Measurements from ENCODE around the gene STK25. TPM values are rescaled to one million over a fixed set of nuclear protein-coding genes. Genes with fewer than 3 reads are reported as not detected.
A peak's percentile ranks its signal among the peaks of the same experiment; 100 is the strongest.

Gene STK25
- total RNA-seq: 189 and 227 TPM in 2 replicates

DNA sequence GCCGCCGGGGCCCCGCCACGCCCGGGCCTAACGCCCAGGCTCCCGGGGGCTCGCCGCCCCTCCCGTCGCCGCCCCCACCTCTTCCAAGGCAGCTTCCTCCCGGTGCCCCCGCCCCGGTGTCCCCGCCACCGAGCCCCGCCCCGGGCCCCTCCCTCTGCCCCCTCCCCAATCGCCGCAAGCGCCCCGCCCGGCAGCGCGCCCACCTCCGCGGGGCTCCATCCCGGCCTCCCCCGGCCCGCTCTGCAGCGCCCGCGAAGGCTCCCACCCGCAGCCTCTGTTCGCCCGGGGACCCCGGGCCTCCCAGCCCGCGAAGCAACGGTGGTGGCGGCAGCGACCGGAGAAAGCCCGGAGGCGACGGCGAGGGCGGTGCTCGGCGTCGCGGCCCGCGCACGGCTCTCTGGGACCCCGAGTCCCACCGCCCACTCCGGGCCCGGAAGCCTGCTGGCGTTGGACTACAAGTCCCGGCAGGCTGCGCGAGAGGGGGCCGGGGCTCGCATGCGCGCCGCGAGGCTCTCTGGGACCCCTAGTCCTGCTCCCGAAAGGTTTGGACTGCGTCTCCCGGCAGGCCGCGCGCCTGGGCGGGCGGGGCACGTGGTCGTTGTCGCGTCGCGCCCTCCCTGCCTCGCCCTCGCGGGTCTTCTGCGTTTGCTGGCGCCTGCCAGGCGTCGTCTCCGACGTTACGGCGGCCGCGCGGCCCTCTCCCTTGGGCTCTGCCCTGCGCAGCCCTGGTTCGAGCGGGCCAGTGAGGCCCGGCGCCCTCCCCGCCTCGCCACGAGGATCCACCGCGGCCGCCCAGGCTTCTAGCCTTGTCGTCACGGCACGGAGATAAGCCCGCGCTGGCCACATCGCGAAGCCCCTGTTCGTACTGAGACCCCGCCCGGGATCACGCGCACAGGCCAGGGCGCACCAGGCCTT, at the start of gene STK25:
STK25 (minus strand) TSS at position 345 of the 915 bp plus-strand sequence. CDS start 549 bp downstream, outside the sequence.
- peak; percentile 100 for DNase-seq (ENCODE audit: insufficient read length, low spot score, missing footprints)
- H3K79me2 ChIP-seq (ENCODE audit: insufficient read depth, low read length): peaks cover 53% of the 10 kb centered on the region

DNA sequence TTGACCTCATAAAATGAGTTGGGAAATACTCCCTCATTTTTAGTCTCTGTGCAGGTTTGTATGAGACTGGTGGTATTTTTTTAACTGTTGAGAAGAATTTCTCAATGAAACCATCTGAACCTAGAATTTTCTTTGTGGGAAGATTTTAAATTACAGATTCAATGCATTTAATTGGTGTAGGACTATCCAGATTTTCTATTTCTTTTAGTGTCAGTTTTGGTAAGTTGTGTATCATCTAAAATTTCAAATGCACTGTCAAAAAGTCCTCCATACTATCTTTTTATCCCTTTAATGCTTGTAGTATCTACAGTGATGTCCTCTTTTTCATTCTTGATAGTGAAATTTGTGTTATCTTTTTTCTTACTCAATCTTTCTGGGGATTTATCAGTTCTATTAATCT, 48.4 kb upstream of the STK25 start:
- no peak overlapping the region for H3K4me2 ChIP-seq (ENCODE audit: insufficient read depth, low read length)
- peaks cover 2% of the 10 kb centered on the region for H3K27me3 ChIP-seq (ENCODE audit: insufficient read depth, low read length)
- no peak overlapping the region for H3K4me3 ChIP-seq (ENCODE audit: insufficient read depth, low read length)
- H3K9me3 ChIP-seq (ENCODE audit: low read depth, low read length): no peaks in the 10 kb centered on the region
- H2AFZ ChIP-seq (ENCODE audit: low read length): no peak overlapping the region
- no peak overlapping the region for H3K27ac ChIP-seq (ENCODE audit: low read depth, low read length)
- peaks cover 10% of the 10 kb centered on the region for H3K79me2 ChIP-seq (ENCODE audit: insufficient read depth, low read length)
- peaks cover 13% of the 10 kb centered on the region for H4K20me1 ChIP-seq (ENCODE audit: insufficient read depth, low read length)
- TF ChIP-seq, protein P1, sequence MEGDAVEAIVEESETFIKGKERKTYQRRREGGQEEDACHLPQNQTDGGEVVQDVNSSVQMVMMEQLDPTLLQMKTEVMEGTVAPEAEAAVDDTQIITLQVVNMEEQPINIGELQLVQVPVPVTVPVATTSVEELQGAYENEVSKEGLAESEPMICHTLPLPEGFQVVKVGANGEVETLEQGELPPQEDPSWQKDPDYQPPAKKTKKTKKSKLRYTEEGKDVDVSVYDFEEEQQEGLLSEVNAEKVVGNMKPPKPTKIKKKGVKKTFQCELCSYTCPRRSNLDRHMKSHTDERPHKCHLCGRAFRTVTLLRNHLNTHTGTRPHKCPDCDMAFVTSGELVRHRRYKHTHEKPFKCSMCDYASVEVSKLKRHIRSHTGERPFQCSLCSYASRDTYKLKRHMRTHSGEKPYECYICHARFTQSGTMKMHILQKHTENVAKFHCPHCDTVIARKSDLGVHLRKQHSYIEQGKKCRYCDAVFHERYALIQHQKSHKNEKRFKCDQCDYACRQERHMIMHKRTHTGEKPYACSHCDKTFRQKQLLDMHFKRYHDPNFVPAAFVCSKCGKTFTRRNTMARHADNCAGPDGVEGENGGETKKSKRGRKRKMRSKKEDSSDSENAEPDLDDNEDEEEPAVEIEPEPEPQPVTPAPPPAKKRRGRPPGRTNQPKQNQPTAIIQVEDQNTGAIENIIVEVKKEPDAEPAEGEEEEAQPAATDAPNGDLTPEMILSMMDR (IDR thresholded peaks at IDR 0.05; ENCODE audit: extremely low read depth, low read depth, low read length): no peak
- DNase-seq (ENCODE audit: insufficient read length, low spot score, missing footprints): no peak
- H3K4me1 ChIP-seq (ENCODE audit: insufficient read depth, low read length): peaks cover 20% of the 10 kb centered on the region
- no peaks in the 10 kb centered on the region for H3K36me3 ChIP-seq (ENCODE audit: insufficient read depth, low read length)

More for the DNA sequence above, at the start of gene STK25:
- Histone ChIP-seq H3K9me3 (ENCODE audit: low read depth, low read length) (no peaks in the 10 kb centered on the region), H3K36me3 (ENCODE audit: insufficient read depth, low read length) (no peaks in the 10 kb centered on the region), H3K4me2 (ENCODE audit: insufficient read depth, low read length) (peak within 1 kb of the TSS; percentile 91), H3K27ac (ENCODE audit: low read depth, low read length) (peak within 1 kb of the TSS; percentile 68), H2AFZ (ENCODE audit: low read length) (peak within 1 kb of the TSS; percentile 91), H3K4me1 (ENCODE audit: insufficient read depth, low read length) (peaks cover 15% of the 10 kb centered on the region), H4K20me1 (ENCODE audit: insufficient read depth, low read length) (peaks cover 27% of the 10 kb centered on the region), H3K27me3 (ENCODE audit: insufficient read depth, low read length) (no peaks in the 10 kb centered on the region), H3K4me3 (ENCODE audit: insufficient read depth, low read length) (peak within 1 kb of the TSS; percentile 86)
- TF ChIP-seq, protein P1 (IDR thresholded peaks at IDR 0.05; ENCODE audit: extremely low read depth, low read depth, low read length): no peak

DNA sequence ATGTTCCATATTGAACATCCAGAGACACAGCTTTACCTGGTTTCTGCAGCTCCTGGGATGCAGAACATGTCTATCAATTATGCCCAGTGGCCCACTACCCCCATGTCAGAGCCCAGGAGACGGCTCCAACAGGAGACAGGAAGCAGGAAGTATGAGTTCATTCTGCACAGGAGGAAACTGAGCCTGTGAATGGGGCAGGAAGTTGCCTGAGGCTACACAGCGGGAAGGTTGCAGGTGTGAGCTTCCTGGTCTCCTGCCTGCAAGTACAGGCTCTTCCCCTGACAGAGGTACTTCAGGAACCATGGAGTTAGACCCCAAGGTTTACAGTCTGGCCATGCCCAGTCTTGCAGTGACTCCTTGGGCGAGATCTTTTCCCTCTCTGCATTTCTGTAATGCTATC, 47.3 kb upstream of the STK25 start:
- Histone ChIP-seq H3K4me1 (ENCODE audit: insufficient read depth, low read length) (peaks cover 19% of the 10 kb centered on the region), H3K27me3 (ENCODE audit: insufficient read depth, low read length) (peaks cover 2% of the 10 kb centered on the region), H3K4me2 (ENCODE audit: insufficient read depth, low read length) (no peak overlapping the region), H3K79me2 (ENCODE audit: insufficient read depth, low read length) (peaks cover 8% of the 10 kb centered on the region), H2AFZ (ENCODE audit: low read length) (no peak overlapping the region), H3K4me3 (ENCODE audit: insufficient read depth, low read length) (no peak overlapping the region), H3K27ac (ENCODE audit: low read depth, low read length) (no peak overlapping the region), H3K9me3 (ENCODE audit: low read depth, low read length) (no peaks in the 10 kb centered on the region), H3K36me3 (ENCODE audit: insufficient read depth, low read length) (no peaks in the 10 kb centered on the region), H4K20me1 (ENCODE audit: insufficient read depth, low read length) (peaks cover 8% of the 10 kb centered on the region)
- TF ChIP-seq, protein P1 (IDR thresholded peaks at IDR 0.05; ENCODE audit: extremely low read depth, low read depth, low read length): no peak
- DNase-seq (ENCODE audit: insufficient read length, low spot score, missing footprints): no peak

DNA sequence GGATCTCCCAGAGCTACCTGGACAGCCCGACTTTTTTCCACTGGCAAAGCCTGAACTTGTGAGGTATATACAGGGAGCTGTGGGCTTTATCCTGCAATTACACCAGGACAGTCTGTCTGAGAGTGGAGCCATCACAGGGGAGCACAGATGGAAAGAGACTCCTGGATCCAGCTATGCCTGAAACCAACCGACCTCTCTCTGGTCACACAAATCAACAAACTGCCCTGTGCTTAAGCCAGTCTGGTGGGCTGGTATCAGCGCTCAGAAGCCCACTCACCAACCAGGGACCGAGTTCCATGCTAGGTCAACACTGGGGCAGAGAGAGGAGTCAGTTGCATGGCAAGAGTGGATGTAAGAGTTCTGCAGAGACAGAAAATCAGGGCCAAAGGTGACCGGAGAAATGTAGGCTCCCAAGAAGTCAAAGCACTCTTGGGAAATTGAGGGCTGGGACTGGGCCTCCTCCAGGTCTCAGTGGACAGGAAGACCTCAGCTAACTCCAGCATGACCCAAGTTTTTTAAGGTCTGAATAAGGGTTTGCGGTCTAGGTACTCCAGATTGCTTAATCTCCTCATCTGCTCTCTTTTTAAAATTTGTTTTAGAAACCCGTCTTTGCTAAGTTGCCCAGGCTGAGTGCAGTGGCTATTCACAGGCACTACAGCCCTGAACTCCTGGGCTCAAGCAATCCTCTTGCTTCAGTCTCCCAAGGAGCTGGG, 46.4 kb upstream of the STK25 start:
- DNase-seq (ENCODE audit: insufficient read length, low spot score, missing footprints): peak; percentile 83
- H2AFZ ChIP-seq (ENCODE audit: low read length): no peak overlapping the region
- H3K4me1 ChIP-seq (ENCODE audit: insufficient read depth, low read length): peaks cover 16% of the 10 kb centered on the region
- no peak overlapping the region for H3K27ac ChIP-seq (ENCODE audit: low read depth, low read length)
- no peak overlapping the region for H3K4me2 ChIP-seq (ENCODE audit: insufficient read depth, low read length)
- TF ChIP-seq, protein P1 (IDR thresholded peaks at IDR 0.05; ENCODE audit: extremely low read depth, low read depth, low read length): no peak
- no peaks in the 10 kb centered on the region for H4K20me1 ChIP-seq (ENCODE audit: insufficient read depth, low read length)
- no peak overlapping the region for H3K4me3 ChIP-seq (ENCODE audit: insufficient read depth, low read length)
- no peaks in the 10 kb centered on the region for H3K9me3 ChIP-seq (ENCODE audit: low read depth, low read length)
- no peaks in the 10 kb centered on the region for H3K79me2 ChIP-seq (ENCODE audit: insufficient read depth, low read length)
- H3K27me3 ChIP-seq (ENCODE audit: insufficient read depth, low read length): peaks cover 2% of the 10 kb centered on the region
- no peaks in the 10 kb centered on the region for H3K36me3 ChIP-seq (ENCODE audit: insufficient read depth, low read length)

All from osteoblast (primary cell).